B cell (primary cell): Measurements from ENCODE around the gene ERC2. TPM values are rescaled to one million over a fixed set of nuclear protein-coding genes. Genes with fewer than 3 reads are reported as not detected.

ENCODE experiments used
- ATAC-seq: fragments of 200-7000 bp; cut with Tn5 transposase; one replicate; pipeline ENCODE4 v1.10.0; 2021; ENCODE audit warnings: low read depth, mild to moderate bottlenecking, moderate number of reproducible peaks, moderate library complexity
- CTCF ChIA-PET: fragments of 350-600 bp; sonication (Branson Sonifier 250); formaldehyde crosslinking; loops from one replicate; lab custom pipeline; 2021; ENCODE audit warnings: antibody characterized with exemption, inconsistent platforms; lab: Charles Lee
- POLR2A ChIA-PET: fragments of 350-600 bp; sonication (Branson Sonifier 250); formaldehyde crosslinking; loops from one replicate; lab custom pipeline; 2021; ENCODE audit warnings: antibody characterized with exemption; lab: Charles Lee
- DNase-seq: peaks from one replicate; pipeline ENCODE4 v3.0.0; 2013
- H2AFZ ChIP-seq: 2 replicates; pipeline ENCODE4 v1.6.1; 2012; ENCODE audit warnings: mild to moderate bottlenecking, low read depth, low read length; ENCODE audit not compliant: insufficient read depth, poor library complexity, severe bottlenecking
- H3K27ac ChIP-seq, 2 donors: 1 replicate in 1 of 2; 2 replicates in 1 of 2; pipeline ENCODE4 v1.5.1; 2012 to 2013; ENCODE audit warnings: low read length in 2 of 2, mild to moderate bottlenecking in 2 of 2, moderate library complexity in 1 of 2
- H3K27me3 ChIP-seq, 4 experiments: fragments of 200-600 bp in 1 of 4; sonication (generic) in 1 of 4; replicated peaks in 1 of 4; 1 replicate in 2 of 4; 2 replicates in 2 of 4; pipeline versions ENCODE4 v1.6.1 to v1.7.0; 2013 to 2016; ENCODE audit warnings: low read length in 3 of 4, mild to moderate bottlenecking in 2 of 4, mixed read lengths in 1 of 4, moderate library complexity in 1 of 4; ENCODE audit not compliant: insufficient read depth in 4 of 4, control insufficient read depth in 3 of 4; ENCODE audit errors: control extremely low read depth in 1 of 4
- H3K36me3 ChIP-seq, 2 experiments: replicated peaks in 1 of 2; 1 replicate in 1 of 2; 2 replicates in 1 of 2; pipeline versions ENCODE4 v1.6.1 to v1.7.1; 2013; ENCODE audit warnings: low read length in 1 of 2; ENCODE audit not compliant: insufficient read depth in 2 of 2, control insufficient read depth in 1 of 2; ENCODE audit errors: control extremely low read depth in 1 of 2, extremely low read depth in 1 of 2
- H3K4me1 ChIP-seq, 2 donors: fragments of 200-600 bp in 1 of 2; sonication (generic) in 1 of 2; 1 replicate in 1 of 2; 2 replicates in 1 of 2; pipeline versions ENCODE4 v1.5.1 to v1.6.1; 2013 to 2017; ENCODE audit warnings: low read length in 2 of 2; ENCODE audit not compliant: control insufficient read depth in 2 of 2, insufficient read depth in 2 of 2
- H3K4me2 ChIP-seq: replicated peaks from 2 replicates; pipeline ENCODE3; 2012; ENCODE audit warnings: mild to moderate bottlenecking, low read depth, low read length; ENCODE audit not compliant: poor library complexity, severe bottlenecking
- H3K4me3 ChIP-seq, 5 experiments: fragments of 200-600 bp in 1 of 5; sonication (generic) in 1 of 5; 1 replicate in 3 of 5; 2 replicates in 2 of 5; pipeline versions ENCODE4 v1.5.1 to v1.7.0; 2011 to 2016; ENCODE audit warnings: low read length in 4 of 5, mild to moderate bottlenecking in 4 of 5, low read depth in 2 of 5, control low read depth in 1 of 5, moderate library complexity in 1 of 5; ENCODE audit not compliant: insufficient read depth in 1 of 5; ENCODE audit errors: control extremely low read depth in 1 of 5, extremely low read depth in 1 of 5
- H3K79me2 ChIP-seq: fragments of 200-600 bp; sonication (generic); one replicate; pipeline ENCODE4 v1.6.0; 2016; ENCODE audit warnings: low read length; ENCODE audit not compliant: control insufficient read depth, insufficient read depth
- H3K9ac ChIP-seq: fragments of 200-600 bp; sonication (generic); 2 replicates; pipeline ENCODE4 v1.6.1; 2017; ENCODE audit warnings: mild to moderate bottlenecking, low read length, moderate library complexity
- H3K9me3 ChIP-seq, 3 donors: one replicate each; pipeline versions ENCODE4 v1.6.1 to v1.7.1; 2013; ENCODE audit warnings: low read length in 2 of 3; ENCODE audit not compliant: control insufficient read depth in 2 of 3, insufficient read depth in 1 of 3; ENCODE audit errors: control extremely low read depth in 1 of 3
- H4K20me1 ChIP-seq: 2 replicates; pipeline ENCODE4 v1.6.0; 2012; ENCODE audit warnings: mild to moderate bottlenecking, low read length; ENCODE audit not compliant: insufficient read depth, control insufficient read depth, poor library complexity, severe bottlenecking
- H3K27ac Mint-ChIP-seq: one replicate; pipeline ENCODE4 v1.8.0; 2021; ENCODE audit warnings: mixed read lengths
- H3K27me3 Mint-ChIP-seq: one replicate; pipeline ENCODE4 v1.8.0; 2021; ENCODE audit warnings: mixed read lengths
- H3K4me1 Mint-ChIP-seq: one replicate; pipeline ENCODE4 v1.8.0; 2021; ENCODE audit warnings: mixed read lengths
- H3K4me3 Mint-ChIP-seq: one replicate; pipeline ENCODE4 v1.8.0; 2021; ENCODE audit warnings: mixed read lengths
- H3K9me3 Mint-ChIP-seq: one replicate; pipeline ENCODE4 v1.8.0; 2022; ENCODE audit warnings: mixed read lengths; ENCODE audit not compliant: insufficient read depth
- CTCF ChIP-seq: fragments of 200-600 bp; IDR thresholded peaks from one replicate; pipeline ENCODE4 v1.8.0; 2022; ENCODE audit warnings: antibody characterized with exemption, mild to moderate bottlenecking
- EZH2 ChIP-seq: IDR thresholded peaks from 2 replicates; pipeline ENCODE4 v1.6.1; 2012; ENCODE audit warnings: borderline replicate concordance, low read depth, mild to moderate bottlenecking, moderate library complexity, low read length; ENCODE audit not compliant: insufficient read depth, poor library complexity, severe bottlenecking
- WGBS: methylation state at CpG from one replicate; pipeline ENCODE4 v1.1.5; 2013; ENCODE audit warnings: missing lambda C conversion rate; ENCODE audit not compliant: insufficient coverage; 5-methylcytosine and 5-hydroxymethylcytosine counted together
- intact Hi-C: fragments of 100-400 bp; cut with micrococcal nuclease; formaldehyde crosslinking; loops from one replicate; pipeline ENCODE4 v1.10.0; 2022
- polyA plus RNA-seq: library from polyadenylated mRNA; depleted of rRNA; stranded (reverse); fragments of >200 nt; gene quantifications from 2 replicates; pipeline ENCODE4 v1.2.3, GENCODE V29; 2012
- total RNA-seq, 2 donors: library from RNA; stranded (reverse); fragments of 120-200 nt in 1 of 2; gene quantifications; 1 replicate in 1 of 2; 2 replicates in 1 of 2; pipeline versions ENCODE4 v1.2.3 to v1.2.4, GENCODE V29; 2013 to 2022

The ERC2 gene
- total and polyA plus RNA-seq, 2 donors (not counting 1 experiment from before 2014, with no cell fraction given), result not detected

- Histone ChIP-seq H2AFZ (no peak overlapping the region), H3K4me3 (no peak overlapping the region), H3K9me3 (no peaks in the 10 kb centered on the region), H3K27ac (no peak overlapping the region), H3K27me3 (no peaks in the 10 kb centered on the region), H3K36me3 (no peaks in the 10 kb centered on the region), H3K4me2 (no peak overlapping the region), H3K4me1 (no peaks in the 10 kb centered on the region), H3K9ac (no peak overlapping the region), H4K20me1 (no peaks in the 10 kb centered on the region), H3K79me2 (no peaks in the 10 kb centered on the region)
- ATAC-seq, result no peak
- ChIA-PET CTCF (no interaction called here), POLR2A (no interaction called here)
- no peaks in the 10 kb centered on the region for H3K27me3 Mint-ChIP-seq
- no peak for TF ChIP-seq EZH2
- no peak for TF ChIP-seq CTCF
- intact Hi-C loops, result no loop called here
- peaks cover 18% of the 10 kb centered on the region for H3K4me1 Mint-ChIP-seq
- DNase-seq, result no peak
- WGBS, result 72% methylated on average over 4 of the region's 5 CpGs
- no peak overlapping the region for H3K27ac Mint-ChIP-seq
- H3K4me3 Mint-ChIP-seq, result no peak overlapping the region
- H3K9me3 Mint-ChIP-seq, result no peaks in the 10 kb centered on the region
Observed at GRCh38 chr3:55728461-55729100, 739.7 kb downstream of the ERC2 start.

GRCh38 chr3:55726501-55726775 is 741.8 kb downstream of the ERC2 start:
- Histone ChIP-seq H4K20me1 (no peaks in the 10 kb centered on the region), H3K9me3 (no peaks in the 10 kb centered on the region), H3K79me2 (no peaks in the 10 kb centered on the region), H3K4me2 (no peak overlapping the region), H3K4me3 (no peak overlapping the region), H3K9ac (no peak overlapping the region), H3K4me1 (no peaks in the 10 kb centered on the region), H3K27me3 (no peaks in the 10 kb centered on the region), H2AFZ (no peak overlapping the region), H3K36me3 (no peaks in the 10 kb centered on the region), H3K27ac (no peak overlapping the region)
- TF ChIP-seq CTCF, result no peak
- TF ChIP-seq EZH2, result no peak
- CTCF ChIA-PET, result no interaction called here
- POLR2A ChIA-PET, result no interaction called here
- Mint-ChIP-seq H3K9me3 (no peaks in the 10 kb centered on the region), H3K27ac (no peak overlapping the region), H3K27me3 (no peaks in the 10 kb centered on the region), H3K4me3 (no peak overlapping the region), H3K4me1 (peaks cover 18% of the 10 kb centered on the region)
- ATAC-seq, result no peak
- WGBS, result 100% methylated on average over 2 of the region's 2 CpGs
- no peak for DNase-seq
- intact Hi-C loops, result no loop called here
